AG09309 (cell line): ENCODE data around the gene NKTR.

Experiments used
- DNase-seq: peaks from one replicate; pipeline ENCODE4 v3.0.0-alpha.2; 2010; ENCODE audit warnings: low read depth
- H3K4me3 ChIP-seq: 2 replicates; pipeline ENCODE4 v1.5.1; 2011; ENCODE audit warnings: mild to moderate bottlenecking, low read depth, low read length, moderate library complexity; ENCODE audit not compliant: control insufficient read depth
- TF ChIP-seq, protein P1 (sequence below): IDR thresholded peaks from 2 replicates; pipeline ENCODE4 v1.5.1; 2011; ENCODE audit warnings: mild to moderate bottlenecking, low read depth, low read length, inconsistent platforms; ENCODE audit not compliant: insufficient read depth, control insufficient read depth; ENCODE audit errors: missing control alignments

Gene NKTR

DNA sequence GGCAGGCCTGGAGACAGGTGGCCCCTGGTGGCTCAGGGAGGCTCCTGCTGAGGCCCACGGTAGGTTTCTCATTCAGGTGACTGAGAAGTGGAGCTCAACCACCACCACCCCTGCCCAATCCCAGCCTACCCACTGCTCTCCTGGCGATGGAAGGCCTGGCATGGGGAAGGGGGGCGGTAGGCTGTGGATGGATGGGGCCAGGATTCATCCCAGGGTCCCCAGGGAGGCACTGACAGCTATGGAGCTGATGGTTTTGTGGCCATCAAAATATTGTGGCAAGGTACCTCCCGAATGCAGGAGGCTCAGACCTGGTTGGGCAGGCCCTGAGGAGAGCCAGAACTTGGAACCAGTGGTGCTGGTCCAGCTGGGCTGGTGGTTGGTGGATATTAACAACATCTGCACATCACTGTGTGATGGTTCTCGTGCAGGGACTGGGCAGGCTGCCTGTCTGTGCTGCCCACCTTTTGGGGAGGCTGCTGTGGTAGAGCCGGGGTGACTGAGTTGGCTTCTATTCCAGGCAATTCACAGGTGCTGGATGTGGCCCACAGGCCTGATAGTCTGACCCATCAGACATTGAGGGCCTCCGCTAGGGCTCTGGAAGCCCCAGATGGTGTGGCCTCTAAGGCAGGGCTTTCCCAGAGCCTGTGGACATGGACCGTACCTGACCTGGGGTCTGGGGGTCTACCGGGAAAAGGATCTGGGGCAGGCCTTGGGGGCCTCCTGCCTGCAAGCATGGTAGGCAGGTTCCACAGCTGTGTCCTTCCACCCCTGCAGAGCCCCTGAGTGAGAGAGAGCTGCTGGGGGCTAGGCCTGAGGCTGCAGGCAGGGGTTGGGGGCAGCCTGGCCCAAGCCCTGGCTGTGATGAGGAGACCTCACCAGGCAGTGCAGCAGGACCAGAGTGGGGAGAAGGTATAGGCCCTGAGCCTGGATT lies 56.5 kb downstream of the NKTR start:
- DNase-seq = no peak
- TF ChIP-seq, protein P1, sequence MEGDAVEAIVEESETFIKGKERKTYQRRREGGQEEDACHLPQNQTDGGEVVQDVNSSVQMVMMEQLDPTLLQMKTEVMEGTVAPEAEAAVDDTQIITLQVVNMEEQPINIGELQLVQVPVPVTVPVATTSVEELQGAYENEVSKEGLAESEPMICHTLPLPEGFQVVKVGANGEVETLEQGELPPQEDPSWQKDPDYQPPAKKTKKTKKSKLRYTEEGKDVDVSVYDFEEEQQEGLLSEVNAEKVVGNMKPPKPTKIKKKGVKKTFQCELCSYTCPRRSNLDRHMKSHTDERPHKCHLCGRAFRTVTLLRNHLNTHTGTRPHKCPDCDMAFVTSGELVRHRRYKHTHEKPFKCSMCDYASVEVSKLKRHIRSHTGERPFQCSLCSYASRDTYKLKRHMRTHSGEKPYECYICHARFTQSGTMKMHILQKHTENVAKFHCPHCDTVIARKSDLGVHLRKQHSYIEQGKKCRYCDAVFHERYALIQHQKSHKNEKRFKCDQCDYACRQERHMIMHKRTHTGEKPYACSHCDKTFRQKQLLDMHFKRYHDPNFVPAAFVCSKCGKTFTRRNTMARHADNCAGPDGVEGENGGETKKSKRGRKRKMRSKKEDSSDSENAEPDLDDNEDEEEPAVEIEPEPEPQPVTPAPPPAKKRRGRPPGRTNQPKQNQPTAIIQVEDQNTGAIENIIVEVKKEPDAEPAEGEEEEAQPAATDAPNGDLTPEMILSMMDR = no peak
- no peak overlapping the region for H3K4me3 ChIP-seq

DNA sequence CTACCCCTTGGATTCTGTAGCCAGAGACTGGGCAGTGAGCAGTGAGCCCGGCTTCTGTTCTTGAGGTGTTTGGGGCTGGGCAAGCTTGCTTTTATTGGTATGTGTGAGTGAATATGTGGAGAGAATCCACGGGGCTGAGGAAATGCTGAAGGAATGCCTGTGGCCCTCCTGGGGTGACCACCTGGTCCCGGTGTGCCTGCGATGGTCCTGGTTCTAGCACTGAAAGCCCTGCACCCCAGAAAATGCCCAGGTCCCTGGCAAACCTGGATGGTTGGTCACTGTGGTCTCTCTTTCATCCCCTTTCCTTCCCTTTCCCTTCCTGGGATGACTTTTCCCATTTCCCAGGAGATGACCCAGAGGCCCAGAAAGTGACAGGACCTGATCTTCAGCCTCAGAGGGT lies 57.2 kb downstream of the NKTR start:
- H3K4me3 ChIP-seq = no peak overlapping the region
- no peak for DNase-seq
- TF ChIP-seq, protein P1 = no peak

DNA sequence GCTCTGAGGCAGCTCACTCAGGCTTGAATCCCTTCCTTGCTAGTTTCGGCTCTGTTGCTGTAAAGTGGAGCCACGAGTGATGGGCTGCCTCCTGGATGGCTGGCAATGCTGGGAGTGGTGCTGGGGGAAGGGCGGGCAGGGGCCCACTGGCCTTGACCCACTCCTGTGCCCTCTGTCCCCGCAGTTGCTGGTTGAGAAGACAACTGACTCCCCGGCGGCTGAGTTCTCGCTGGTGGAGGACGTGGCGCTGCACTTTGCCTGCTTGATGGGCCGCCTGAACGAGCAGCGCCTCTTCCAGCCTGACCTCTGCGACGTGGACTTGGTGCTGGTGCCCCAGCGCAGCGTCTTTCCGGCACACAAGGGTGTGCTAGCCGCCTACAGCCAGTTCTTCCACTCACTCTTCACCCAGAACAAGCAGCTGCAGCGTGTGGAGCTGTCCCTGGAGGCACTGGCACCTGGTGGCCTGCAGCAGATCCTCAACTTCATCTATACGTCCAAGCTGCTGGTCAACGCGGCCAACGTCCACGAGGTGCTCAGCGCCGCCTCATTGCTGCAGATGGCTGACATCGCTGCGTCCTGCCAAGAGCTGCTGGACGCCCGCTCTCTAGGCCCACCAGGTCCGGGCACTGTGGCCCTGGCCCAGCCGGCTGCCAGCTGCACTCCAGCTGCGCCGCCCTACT lies 57.7 kb downstream of the NKTR start:
- H3K4me3 ChIP-seq = no peak overlapping the region
- DNase-seq = no peak
- TF ChIP-seq, protein P1 = no peak

DNA sequence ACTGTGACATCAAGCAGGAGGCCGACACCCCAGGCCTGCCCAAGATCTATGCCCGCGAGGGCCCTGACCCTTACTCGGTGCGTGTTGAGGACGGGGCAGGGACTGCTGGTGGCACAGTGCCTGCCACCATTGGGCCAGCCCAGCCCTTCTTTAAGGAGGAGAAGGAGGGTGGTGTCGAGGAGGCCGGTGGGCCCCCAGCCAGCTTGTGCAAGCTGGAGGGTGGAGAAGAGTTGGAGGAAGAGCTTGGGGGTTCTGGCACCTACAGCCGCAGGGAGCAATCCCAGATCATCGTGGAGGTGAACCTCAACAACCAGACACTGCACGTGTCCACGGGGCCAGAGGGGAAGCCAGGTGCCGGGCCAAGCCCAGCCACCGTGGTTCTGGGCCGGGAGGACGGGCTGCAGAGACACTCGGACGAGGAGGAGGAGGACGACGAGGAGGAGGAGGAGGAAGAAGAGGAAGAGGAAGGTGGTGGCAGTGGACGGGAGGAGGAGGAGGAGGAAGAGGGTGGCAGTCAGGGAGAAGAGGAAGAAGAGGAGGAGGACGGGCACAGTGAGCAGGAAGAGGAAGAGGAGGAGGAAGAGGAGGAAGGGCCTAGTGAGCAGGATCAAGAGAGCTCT lies 58.4 kb downstream of the NKTR start:
- DNase-seq = no peak
- TF ChIP-seq, protein P1 = no peak
- H3K4me3 ChIP-seq = no peak overlapping the region

DNA sequence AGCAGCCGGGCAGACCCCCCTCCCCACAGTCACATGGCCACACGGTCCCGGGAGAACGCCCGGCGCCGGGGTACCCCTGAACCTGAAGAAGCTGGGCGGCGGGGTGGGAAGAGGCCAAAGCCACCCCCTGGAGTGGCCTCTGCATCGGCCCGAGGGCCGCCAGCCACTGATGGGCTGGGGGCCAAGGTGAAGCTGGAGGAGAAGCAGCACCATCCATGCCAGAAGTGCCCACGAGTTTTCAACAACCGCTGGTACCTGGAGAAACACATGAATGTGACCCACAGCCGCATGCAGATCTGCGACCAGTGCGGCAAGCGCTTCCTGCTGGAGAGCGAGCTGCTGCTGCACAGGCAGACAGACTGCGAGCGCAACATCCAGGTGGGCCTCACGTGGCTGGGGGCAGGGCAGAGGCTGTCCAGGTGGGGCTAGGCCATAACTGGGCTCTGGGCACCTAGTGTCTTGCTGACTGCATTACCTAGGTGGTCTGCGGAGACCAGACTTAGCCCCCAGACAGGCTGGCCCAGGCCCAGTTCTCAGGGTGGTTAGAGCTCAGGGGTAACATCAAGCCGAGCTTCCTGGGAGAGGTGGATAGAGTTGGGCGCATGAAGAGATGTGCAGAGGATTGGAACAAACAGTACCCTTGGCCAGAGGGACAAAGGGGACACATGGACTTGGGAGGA lies 59.1 kb downstream of the NKTR start:
- TF ChIP-seq, protein P1 = no peak
- no peak overlapping the region for H3K4me3 ChIP-seq
- DNase-seq = no peak

DNA sequence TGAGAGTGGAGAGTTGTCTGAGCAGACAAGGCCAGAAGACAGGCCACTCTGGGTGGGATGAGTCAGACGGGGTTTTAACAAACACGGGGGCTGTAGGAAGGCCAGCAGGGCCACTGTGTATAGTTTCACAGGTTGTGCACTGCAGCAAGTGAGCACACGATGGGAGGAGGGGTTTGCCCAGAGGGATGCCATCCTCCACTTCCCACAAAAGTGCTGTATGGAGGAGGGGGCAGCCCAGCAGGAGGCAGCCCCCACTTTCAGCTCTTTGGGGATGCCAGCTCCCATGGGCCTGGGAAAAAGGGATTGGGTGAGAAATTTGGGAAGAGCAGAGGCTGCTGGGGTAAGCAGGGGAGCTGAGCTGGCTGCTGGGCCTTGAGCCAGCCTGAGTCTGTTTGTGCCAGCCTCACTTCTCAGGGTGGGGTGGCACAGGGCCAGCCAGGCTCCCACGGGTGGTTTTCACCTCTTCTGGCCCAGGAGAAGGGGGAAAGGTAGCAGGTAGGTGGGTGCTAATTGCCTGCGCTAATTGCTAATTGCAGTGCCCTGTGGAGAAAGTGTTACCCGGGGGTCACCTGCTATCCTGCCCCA lies 59.7 kb downstream of the NKTR start:
- DNase-seq = no peak
- TF ChIP-seq, protein P1 = no peak
- H3K4me3 ChIP-seq = no peak overlapping the region
